ENCODE measurements around the gene PDK3. TPM values are rescaled to one million over a fixed set of nuclear protein-coding genes. Genes with fewer than 3 reads are reported as not detected.

Gene PDK3
- total RNA-seq, 1 donor from 2014 or later, result 19.4 TPM

DNA sequence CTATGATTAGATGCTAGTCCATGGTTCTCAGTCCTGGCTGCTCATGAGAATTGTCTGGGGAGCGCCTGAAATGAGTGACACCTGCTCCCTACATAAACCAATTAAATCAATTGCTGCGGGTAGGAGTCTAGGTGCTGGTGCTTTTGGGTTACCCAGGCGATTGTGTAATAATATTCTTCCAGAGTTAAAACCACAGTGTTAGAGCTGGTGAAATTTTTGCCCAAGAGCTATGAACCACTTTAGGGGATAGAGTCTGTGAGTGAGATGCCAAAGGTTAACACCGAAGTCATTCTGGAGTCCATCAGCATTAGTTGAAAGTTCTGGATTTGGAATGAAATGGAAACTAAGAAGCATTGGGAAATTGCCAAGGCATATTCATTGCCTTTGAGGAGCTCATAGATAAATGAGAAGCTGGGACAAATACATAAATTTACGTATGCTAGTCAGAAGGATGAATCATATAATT lies 15.3 kb downstream of the PDK3 start:
- ATAC-seq, result peak; percentile 56
- Histone ChIP-seq H3K27me3 (no peaks in the 10 kb centered on the region), H3K4me1 (no peaks in the 10 kb centered on the region), H3K9me3 (no peaks in the 10 kb centered on the region), H3K27ac (peak overlapping the region; percentile 74), H3K4me3 (peak overlapping the region; percentile 23), H3K36me3 (no peaks in the 10 kb centered on the region)
- intact Hi-C loops (cut with DNase I), result no loop called here
- TF ChIP-seq, protein P1, sequence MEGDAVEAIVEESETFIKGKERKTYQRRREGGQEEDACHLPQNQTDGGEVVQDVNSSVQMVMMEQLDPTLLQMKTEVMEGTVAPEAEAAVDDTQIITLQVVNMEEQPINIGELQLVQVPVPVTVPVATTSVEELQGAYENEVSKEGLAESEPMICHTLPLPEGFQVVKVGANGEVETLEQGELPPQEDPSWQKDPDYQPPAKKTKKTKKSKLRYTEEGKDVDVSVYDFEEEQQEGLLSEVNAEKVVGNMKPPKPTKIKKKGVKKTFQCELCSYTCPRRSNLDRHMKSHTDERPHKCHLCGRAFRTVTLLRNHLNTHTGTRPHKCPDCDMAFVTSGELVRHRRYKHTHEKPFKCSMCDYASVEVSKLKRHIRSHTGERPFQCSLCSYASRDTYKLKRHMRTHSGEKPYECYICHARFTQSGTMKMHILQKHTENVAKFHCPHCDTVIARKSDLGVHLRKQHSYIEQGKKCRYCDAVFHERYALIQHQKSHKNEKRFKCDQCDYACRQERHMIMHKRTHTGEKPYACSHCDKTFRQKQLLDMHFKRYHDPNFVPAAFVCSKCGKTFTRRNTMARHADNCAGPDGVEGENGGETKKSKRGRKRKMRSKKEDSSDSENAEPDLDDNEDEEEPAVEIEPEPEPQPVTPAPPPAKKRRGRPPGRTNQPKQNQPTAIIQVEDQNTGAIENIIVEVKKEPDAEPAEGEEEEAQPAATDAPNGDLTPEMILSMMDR (IDR thresholded peaks at IDR 0.05), result no peak
- no peak for DNase-seq

DNA sequence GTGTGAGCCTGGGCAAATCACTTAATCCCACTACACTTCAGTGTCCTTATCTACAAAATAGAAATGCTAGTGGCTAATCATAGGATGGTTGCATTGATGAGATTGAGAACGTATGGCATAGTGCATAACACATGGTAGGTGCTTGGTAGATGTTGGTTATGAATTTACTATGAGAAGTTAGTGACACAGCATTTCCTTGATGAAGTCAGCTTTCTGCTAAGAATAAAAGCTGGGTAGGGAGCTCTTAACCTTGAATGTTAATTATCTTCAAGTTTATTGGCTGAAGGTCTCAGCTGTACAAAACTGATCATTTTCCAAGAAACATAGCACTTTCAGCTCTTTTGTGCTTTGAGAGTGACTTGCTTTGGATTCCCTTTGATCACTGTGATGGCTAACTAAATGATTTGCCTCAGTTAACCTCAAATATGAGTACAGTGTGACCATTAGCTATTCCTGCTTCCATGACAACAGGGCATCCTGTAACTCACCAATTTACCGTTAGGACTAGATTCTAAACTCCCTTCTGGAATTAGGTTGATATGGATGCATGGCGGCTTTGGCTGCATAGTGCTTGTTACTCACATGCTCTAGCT lies 17.8 kb downstream of the PDK3 start:
- intact Hi-C loops (cut with DNase I), result no loop called here
- no peaks in the 10 kb centered on the region for H3K36me3 ChIP-seq
- TF ChIP-seq, protein P1 (IDR thresholded peaks at IDR 0.05), result no peak
- ATAC-seq, result no peak
- no peaks in the 10 kb centered on the region for H3K27me3 ChIP-seq
- no peak for DNase-seq
- no peak overlapping the region for H3K4me3 ChIP-seq
- H3K9me3 ChIP-seq, result no peaks in the 10 kb centered on the region
- no peaks in the 10 kb centered on the region for H3K4me1 ChIP-seq
- no peak overlapping the region for H3K27ac ChIP-seq

DNA sequence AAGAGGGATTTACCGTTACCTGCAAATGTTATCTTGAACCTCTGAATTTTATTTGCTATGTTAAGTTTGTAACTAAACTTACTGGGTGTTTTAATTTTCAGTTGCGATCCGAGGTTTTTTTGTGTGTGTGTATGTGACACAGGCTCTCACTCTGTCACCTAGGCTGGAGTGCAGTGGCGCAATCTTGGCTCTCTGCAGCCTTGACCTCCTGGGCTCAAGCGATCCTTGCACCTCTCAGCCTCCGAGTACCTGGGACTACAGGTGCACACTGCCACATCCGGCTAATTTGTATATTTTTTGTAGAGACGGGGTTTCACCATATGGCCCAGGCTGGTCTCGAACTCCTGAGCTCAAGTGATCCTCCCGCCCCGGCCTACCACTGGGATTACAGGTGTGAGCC lies 18.5 kb downstream of the PDK3 start:
- Histone ChIP-seq H3K4me3 (no peak overlapping the region), H3K4me1 (no peaks in the 10 kb centered on the region), H3K27me3 (no peaks in the 10 kb centered on the region), H3K9me3 (no peaks in the 10 kb centered on the region), H3K36me3 (no peaks in the 10 kb centered on the region), H3K27ac (no peak overlapping the region)
- TF ChIP-seq, protein P1 (IDR thresholded peaks at IDR 0.05), result no peak
- no peak for ATAC-seq
- DNase-seq, result no peak
- intact Hi-C loops (cut with DNase I), result no loop called here

DNA sequence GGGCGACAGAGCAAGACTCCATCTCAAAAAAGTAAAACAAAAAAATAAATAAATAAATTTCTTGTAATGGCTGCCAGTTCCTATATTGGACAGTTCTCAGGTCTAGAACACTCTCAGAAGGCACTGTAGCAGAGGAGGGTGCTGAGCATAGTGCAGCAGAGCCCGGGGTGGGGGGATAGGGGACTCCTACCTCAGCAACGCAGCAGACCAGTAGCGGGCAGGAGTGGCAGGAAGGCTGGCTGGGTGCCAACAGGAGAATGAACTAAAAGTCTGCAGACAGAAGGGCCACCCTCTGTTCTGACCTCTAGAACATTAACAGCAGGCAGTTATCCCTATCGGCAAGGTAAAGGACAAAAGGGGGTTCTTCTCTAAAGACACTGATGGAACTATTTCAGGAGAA lies 20.2 kb downstream of the PDK3 start:
- no peaks in the 10 kb centered on the region for H3K36me3 ChIP-seq
- no peaks in the 10 kb centered on the region for H3K27me3 ChIP-seq
- H3K4me3 ChIP-seq, result no peak overlapping the region
- no peaks in the 10 kb centered on the region for H3K9me3 ChIP-seq
- DNase-seq (no peak), ATAC-seq (no peak)
- no peaks in the 10 kb centered on the region for H3K4me1 ChIP-seq
- intact Hi-C loops (cut with DNase I), result no loop called here
- TF ChIP-seq, protein P1 (IDR thresholded peaks at IDR 0.05), result no peak
- H3K27ac ChIP-seq, result no peak overlapping the region

DNA sequence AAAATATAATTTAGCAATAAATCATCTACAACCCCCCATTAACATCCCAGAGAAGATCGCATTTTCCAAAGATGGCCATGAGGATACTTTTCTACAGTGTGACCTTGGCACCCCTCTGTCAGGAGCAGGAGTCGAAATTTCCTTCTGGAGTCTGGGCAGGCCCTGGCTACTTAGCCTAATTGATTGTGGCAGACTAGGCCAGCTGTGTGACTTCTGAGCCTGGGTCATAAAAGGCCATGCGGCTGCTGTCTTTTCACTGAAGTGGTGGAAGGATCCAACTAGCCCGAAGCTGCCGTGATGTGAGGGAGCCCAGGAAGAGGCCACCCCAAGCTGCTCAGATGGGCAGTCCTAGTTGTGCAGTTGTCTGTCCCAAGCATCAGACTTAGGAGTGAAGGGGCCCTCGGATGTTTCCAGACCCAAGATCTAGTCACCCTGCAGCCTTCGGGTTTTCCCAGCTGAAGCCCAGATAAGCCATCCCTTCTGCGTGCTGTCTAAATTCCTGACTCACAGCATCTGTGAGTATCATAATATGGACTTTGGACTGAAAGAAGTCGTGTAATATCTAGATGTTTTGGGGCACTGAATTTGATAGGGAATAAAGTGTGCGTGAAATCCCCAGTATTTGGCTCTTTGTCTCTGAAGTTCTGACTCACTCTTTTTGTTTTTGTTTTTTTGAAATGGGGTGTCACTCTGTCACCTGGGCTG lies 21.0 kb downstream of the PDK3 start:
- intact Hi-C loops (cut with DNase I), result no loop called here
- Histone ChIP-seq H3K36me3 (no peaks in the 10 kb centered on the region), H3K9me3 (no peaks in the 10 kb centered on the region), H3K27ac (no peak overlapping the region), H3K27me3 (no peaks in the 10 kb centered on the region), H3K4me3 (no peak overlapping the region), H3K4me1 (no peaks in the 10 kb centered on the region)
- ATAC-seq, result no peak
- TF ChIP-seq, protein P1 (IDR thresholded peaks at IDR 0.05), result no peak
- DNase-seq, result no peak

Data from upper lobe of right lung (tissue), 1 donor.